ENCODE measurements around the gene FOXP4.

- TF ChIP-seq CTCF (conservative IDR thresholded peaks at IDR 0.05; ENCODE audit: low read length) (no peak), EZH2phosphoT487 (IDR thresholded peaks at IDR 0.05; ENCODE audit: borderline replicate concordance, low read depth, low read length) (no peak)
Observed at GRCh38 chr6:41647061-41647511, 100.9 kb downstream of the FOXP4 start.

Data from OCI-LY7 (cell line).